Gastroesophageal sphincter (tissue), 3 donors: ENCODE data around the gene NCKAP5L.

ENCODE experiments used
- CTCF ChIP-seq, 4 experiments: fragments of 200-600 bp in 2 of 4; fragments of 450-650 bp in 2 of 4; sonication (generic) in 1 of 4; IDR thresholded peaks; one replicate each; pipeline ENCODE4 v1.5.1; 2017 to 2019; ENCODE audit warnings: antibody characterized with exemption in 4 of 4, mild to moderate bottlenecking in 2 of 4, moderate library complexity in 2 of 4
- EP300 ChIP-seq: sonication (generic); formaldehyde crosslinking; IDR thresholded peaks from one replicate; pipeline ENCODE4 v1.6.1; 2017; ENCODE audit warnings: antibody characterized with exemption, mild to moderate bottlenecking

- TF ChIP-seq CTCF (IDR thresholded peaks at IDR 0.05) (no peak), EP300 (no peak)
Observed at GRCh38 chr12:49744363-49744885, 83.8 kb downstream of the NCKAP5L start.
